ENCODE data around the gene NEK4. TPM values are rescaled to one million over a fixed set of nuclear protein-coding genes. Genes with fewer than 3 reads are reported as not detected.

NEK4 gene
- total and polyA plus RNA-seq, 2 of the 13 experiments (the other 11 are each of a cell fraction or from before 2014, with no cell fraction given), result 16.5 to 38.0 TPM

DNA sequence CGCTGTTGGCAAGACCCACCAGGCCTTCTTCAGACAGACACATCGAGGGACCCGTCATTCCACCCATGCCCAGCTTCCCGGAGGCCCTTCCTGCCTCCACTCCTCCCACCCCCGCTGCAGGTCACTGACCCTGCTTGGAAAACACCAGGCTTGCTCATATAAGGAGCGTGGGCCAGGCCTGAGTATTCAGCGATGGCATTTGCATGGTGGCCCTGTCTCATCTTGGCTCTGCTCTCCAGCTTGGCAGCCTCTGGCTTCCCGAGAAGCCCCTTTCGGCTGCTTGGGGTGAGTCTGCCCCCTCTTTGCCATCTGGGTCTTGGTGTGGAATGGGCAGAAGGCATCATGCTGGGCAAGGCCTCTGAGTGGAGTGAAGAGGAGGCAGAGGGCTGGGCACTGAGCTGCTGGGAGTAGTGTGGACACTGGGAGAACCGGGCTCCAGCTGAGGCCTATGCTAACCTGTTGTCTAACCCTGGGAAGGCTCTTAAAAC, 23.9 kb upstream of the NEK4 start, which contains the start of gene ITIH3 (continued):
- TF ChIP-seq MAZ (IDR thresholded peaks at IDR 0.05; ENCODE audit: borderline replicate concordance, low read depth, low read length) (peak; percentile 67; the same call in 1 of the 2 replicates), MAZ (CRISPR knock-in tag; IDR thresholded peaks at IDR 0.05; ENCODE audit: low read depth) (no peak), ZNF839 (CRISPR knock-in tag; IDR thresholded peaks at IDR 0.05; ENCODE audit: borderline replicate concordance) (no peak; the same call in 1 of the 2 replicates), ESRRA (CRISPR knock-in tag; IDR thresholded peaks at IDR 0.05; ENCODE audit: low read depth) (no peak), TBX3 (IDR thresholded peaks at IDR 0.05; ENCODE audit: borderline replicate concordance) (no peak), ZSCAN9 (CRISPR knock-in tag; IDR thresholded peaks at IDR 0.05; ENCODE audit: borderline replicate concordance) (no peak), PHF8 (CRISPR knock-in tag; IDR thresholded peaks at IDR 0.05) (peak; percentile 64), TBL1XR1 (IDR thresholded peaks at IDR 0.05; ENCODE audit: borderline replicate concordance, low read length, partially characterized antibody) (peak; percentile 12), ZNF572 (CRISPR knock-in tag; IDR thresholded peaks at IDR 0.05) (0 out of 2 replicates have a peak, but pooled peaks have one; percentile 37), ZNF614 (CRISPR knock-in tag; IDR thresholded peaks at IDR 0.05; ENCODE audit: borderline replicate concordance) (peak; percentile 16; the same call in 1 of the 2 replicates), ZNF709 (CRISPR knock-in tag; IDR thresholded peaks at IDR 0.05) (no peak; the same call in 1 of the 2 replicates), DNMT3B (CRISPR knock-in tag; conservative IDR thresholded peaks at IDR 0.05) (no peak), FOXM1 (CRISPR knock-in tag; IDR thresholded peaks at IDR 0.05) (no peak), ZNF282 (IDR thresholded peaks at IDR 0.05; ENCODE audit: partially characterized antibody) (no peak), CENPT (CRISPR knock-in tag; IDR thresholded peaks at IDR 0.05; ENCODE audit: low read depth) (no peak), FOXO1 (CRISPR knock-in tag; IDR thresholded peaks at IDR 0.05) (peak; percentile 85), MIER3 (CRISPR knock-in tag; IDR thresholded peaks at IDR 0.05; ENCODE audit: borderline replicate concordance) (no peak; the same call in 1 of the 2 replicates), ELF4 (CRISPR knock-in tag; IDR thresholded peaks at IDR 0.05; ENCODE audit: borderline replicate concordance) (no peak), MYNN (CRISPR knock-in tag; IDR thresholded peaks at IDR 0.05; ENCODE audit: low read depth) (no peak)
- TF ChIP-seq, protein P1, sequence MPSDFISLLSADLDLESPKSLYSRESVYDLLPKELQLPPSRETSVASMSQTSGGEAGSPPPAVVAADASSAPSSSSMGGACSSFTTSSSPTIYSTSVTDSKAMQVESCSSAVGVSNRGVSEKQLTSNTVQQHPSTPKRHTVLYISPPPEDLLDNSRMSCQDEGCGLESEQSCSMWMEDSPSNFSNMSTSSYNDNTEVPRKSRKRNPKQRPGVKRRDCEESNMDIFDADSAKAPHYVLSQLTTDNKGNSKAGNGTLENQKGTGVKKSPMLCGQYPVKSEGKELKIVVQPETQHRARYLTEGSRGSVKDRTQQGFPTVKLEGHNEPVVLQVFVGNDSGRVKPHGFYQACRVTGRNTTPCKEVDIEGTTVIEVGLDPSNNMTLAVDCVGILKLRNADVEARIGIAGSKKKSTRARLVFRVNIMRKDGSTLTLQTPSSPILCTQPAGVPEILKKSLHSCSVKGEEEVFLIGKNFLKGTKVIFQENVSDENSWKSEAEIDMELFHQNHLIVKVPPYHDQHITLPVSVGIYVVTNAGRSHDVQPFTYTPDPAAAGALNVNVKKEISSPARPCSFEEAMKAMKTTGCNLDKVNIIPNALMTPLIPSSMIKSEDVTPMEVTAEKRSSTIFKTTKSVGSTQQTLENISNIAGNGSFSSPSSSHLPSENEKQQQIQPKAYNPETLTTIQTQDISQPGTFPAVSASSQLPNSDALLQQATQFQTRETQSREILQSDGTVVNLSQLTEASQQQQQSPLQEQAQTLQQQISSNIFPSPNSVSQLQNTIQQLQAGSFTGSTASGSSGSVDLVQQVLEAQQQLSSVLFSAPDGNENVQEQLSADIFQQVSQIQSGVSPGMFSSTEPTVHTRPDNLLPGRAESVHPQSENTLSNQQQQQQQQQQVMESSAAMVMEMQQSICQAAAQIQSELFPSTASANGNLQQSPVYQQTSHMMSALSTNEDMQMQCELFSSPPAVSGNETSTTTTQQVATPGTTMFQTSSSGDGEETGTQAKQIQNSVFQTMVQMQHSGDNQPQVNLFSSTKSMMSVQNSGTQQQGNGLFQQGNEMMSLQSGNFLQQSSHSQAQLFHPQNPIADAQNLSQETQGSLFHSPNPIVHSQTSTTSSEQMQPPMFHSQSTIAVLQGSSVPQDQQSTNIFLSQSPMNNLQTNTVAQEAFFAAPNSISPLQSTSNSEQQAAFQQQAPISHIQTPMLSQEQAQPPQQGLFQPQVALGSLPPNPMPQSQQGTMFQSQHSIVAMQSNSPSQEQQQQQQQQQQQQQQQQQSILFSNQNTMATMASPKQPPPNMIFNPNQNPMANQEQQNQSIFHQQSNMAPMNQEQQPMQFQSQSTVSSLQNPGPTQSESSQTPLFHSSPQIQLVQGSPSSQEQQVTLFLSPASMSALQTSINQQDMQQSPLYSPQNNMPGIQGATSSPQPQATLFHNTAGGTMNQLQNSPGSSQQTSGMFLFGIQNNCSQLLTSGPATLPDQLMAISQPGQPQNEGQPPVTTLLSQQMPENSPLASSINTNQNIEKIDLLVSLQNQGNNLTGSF (CRISPR knock-in tag; IDR thresholded peaks at IDR 0.05), result no peak
- TF ChIP-seq, protein P2, sequence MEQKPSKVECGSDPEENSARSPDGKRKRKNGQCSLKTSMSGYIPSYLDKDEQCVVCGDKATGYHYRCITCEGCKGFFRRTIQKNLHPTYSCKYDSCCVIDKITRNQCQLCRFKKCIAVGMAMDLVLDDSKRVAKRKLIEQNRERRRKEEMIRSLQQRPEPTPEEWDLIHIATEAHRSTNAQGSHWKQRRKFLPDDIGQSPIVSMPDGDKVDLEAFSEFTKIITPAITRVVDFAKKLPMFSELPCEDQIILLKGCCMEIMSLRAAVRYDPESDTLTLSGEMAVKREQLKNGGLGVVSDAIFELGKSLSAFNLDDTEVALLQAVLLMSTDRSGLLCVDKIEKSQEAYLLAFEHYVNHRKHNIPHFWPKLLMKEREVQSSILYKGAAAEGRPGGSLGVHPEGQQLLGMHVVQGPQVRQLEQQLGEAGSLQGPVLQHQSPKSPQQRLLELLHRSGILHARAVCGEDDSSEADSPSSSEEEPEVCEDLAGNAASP (CRISPR knock-in tag; IDR thresholded peaks at IDR 0.05; ENCODE audit: borderline replicate concordance), result no peak
- TF ChIP-seq, protein P3, sequence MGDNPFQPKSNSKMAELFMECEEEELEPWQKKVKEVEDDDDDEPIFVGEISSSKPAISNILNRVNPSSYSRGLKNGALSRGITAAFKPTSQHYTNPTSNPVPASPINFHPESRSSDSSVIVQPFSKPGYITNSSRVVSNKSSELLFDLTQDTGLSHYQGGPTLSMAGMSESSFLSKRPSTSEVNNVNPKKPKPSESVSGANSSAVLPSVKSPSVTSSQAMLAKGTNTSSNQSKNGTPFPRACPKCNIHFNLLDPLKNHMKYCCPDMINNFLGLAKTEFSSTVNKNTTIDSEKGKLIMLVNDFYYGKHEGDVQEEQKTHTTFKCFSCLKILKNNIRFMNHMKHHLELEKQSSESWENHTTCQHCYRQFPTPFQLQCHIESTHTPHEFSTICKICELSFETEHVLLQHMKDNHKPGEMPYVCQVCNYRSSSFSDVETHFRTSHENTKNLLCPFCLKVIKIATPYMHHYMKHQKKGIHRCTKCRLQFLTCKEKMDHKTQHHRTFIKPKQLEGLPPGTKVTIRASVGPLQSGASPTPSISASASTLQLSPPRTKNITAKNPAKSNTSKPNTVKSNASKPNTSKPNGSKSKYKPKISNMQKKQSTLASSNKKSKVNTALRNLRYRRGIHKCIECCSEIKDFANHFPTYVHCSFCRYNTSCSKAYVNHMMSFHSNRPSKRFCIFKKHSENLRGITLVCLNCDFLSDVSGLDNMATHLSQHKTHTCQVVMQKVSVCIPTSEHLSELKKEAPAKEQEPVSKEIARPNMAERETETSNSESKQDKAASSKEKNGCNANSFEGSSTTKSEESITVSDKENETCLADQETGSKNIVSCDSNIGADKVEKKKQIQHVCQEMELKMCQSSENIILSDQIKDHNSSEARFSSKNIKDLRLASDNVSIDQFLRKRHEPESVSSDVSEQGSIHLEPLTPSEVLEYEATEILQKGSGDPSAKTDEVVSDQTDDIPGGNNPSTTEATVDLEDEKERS (CRISPR knock-in tag; IDR thresholded peaks at IDR 0.05), result no peak

Measured in HepG2 (cell line).